Liver (tissue), 9 donors: ENCODE data around the gene LRRC10B. TPM values are rescaled to one million over a fixed set of nuclear protein-coding genes. Genes with fewer than 3 reads are reported as not detected.

ENCODE experiments used
- DNase-seq: peaks from one replicate; pipeline ENCODE4 v3.0.0-alpha.2; 2017; ENCODE audit warnings: low spot score
- H3K27ac ChIP-seq, 2 donors: one replicate each; pipeline ENCODE4 v1.7.0; 2013; ENCODE audit warnings: inconsistent platforms in 2 of 2, low read length in 2 of 2, control low read depth in 1 of 2, low read depth in 1 of 2, mild to moderate bottlenecking in 1 of 2
- H3K27me3 ChIP-seq, 4 donors: one replicate each; pipeline versions ENCODE4 v1.6.1 to v1.7.0; 2013; ENCODE audit warnings: low read length in 3 of 4, inconsistent platforms in 1 of 4, mild to moderate bottlenecking in 1 of 4, moderate library complexity in 1 of 4; ENCODE audit not compliant: control insufficient read depth in 4 of 4, insufficient read depth in 4 of 4
- H3K36me3 ChIP-seq, 4 donors: one replicate each; pipeline versions ENCODE4 v1.6.1 to v1.7.0; 2013; ENCODE audit warnings: low read length in 3 of 4, mild to moderate bottlenecking in 3 of 4, low read depth in 1 of 4, moderate library complexity in 1 of 4; ENCODE audit not compliant: control insufficient read depth in 4 of 4, insufficient read depth in 3 of 4
- H3K4me1 ChIP-seq, 4 donors: one replicate each; pipeline versions ENCODE4 v1.6.1 to v1.7.0; 2013; ENCODE audit warnings: low read length in 3 of 4, mild to moderate bottlenecking in 3 of 4, moderate library complexity in 1 of 4; ENCODE audit not compliant: control insufficient read depth in 4 of 4, insufficient read depth in 4 of 4
- H3K4me3 ChIP-seq, 3 donors: one replicate each; pipeline versions ENCODE4 v1.6.1 to v1.7.0; 2013; ENCODE audit warnings: low read length in 3 of 3, control low read depth in 1 of 3, low read depth in 1 of 3, mild to moderate bottlenecking in 1 of 3
- H3K9ac ChIP-seq, 2 donors: one replicate each; pipeline ENCODE4 v1.7.0; 2013; ENCODE audit warnings: low read length in 2 of 2, mild to moderate bottlenecking in 2 of 2, moderate library complexity in 2 of 2, control low read depth in 1 of 2, low read depth in 1 of 2
- H3K9me3 ChIP-seq, 4 donors: one replicate each; pipeline versions ENCODE4 v1.6.1 to v1.7.0; 2013; ENCODE audit warnings: low read length in 3 of 4; ENCODE audit not compliant: control insufficient read depth in 4 of 4
- CTCF ChIP-seq: fragments of 150-350 bp; IDR thresholded peaks from 2 replicates; pipeline ENCODE4 v1.5.1; 2017; ENCODE audit warnings: improper control_type of control experiment, low read depth, low read length; ENCODE audit not compliant: missing input control
- FOXA2 ChIP-seq: IDR thresholded peaks from 2 replicates; pipeline ENCODE4 v1.6.1; 2016; ENCODE audit warnings: antibody characterized with exemption
- HNF4G ChIP-seq: IDR thresholded peaks from 2 replicates; pipeline ENCODE4 v1.6.1; 2016; ENCODE audit warnings: antibody characterized with exemption
- JUND ChIP-seq, 2 donors: IDR thresholded peaks; 2 replicates each; pipeline ENCODE4 v1.6.1; 2016; ENCODE audit warnings: antibody characterized with exemption in 2 of 2
- MAX ChIP-seq: IDR thresholded peaks from 2 replicates; pipeline ENCODE4 v1.6.1; 2016; ENCODE audit warnings: antibody characterized with exemption
- REST ChIP-seq: IDR thresholded peaks from 2 replicates; pipeline ENCODE4 v1.6.1; 2016; ENCODE audit warnings: antibody characterized with exemption, mild to moderate bottlenecking
- SP1 ChIP-seq: IDR thresholded peaks from 2 replicates; pipeline ENCODE4 v1.6.1; 2018; ENCODE audit warnings: antibody characterized with exemption, mild to moderate bottlenecking
- TAF1 ChIP-seq: conservative IDR thresholded peaks from 2 replicates; pipeline ENCODE4 v1.6.1; 2016; ENCODE audit warnings: antibody characterized with exemption, mild to moderate bottlenecking
- ZBTB33 ChIP-seq: IDR thresholded peaks from 2 replicates; pipeline ENCODE4 v1.6.1; 2016; ENCODE audit warnings: antibody characterized with exemption
- WGBS: extraction: QIAGEN DNeasy Blood & Tissue Kit; methylation state at CpG from one replicate; pipeline ENCODE4 v1.1.7; 2013; 5-methylcytosine and 5-hydroxymethylcytosine counted together
- polyA plus RNA-seq, 2 donors: library from polyadenylated mRNA; stranded (reverse) in 1 of 2; unstranded in 1 of 2; fragments of 200-250 nt in 1 of 2; fragments of >200 nt in 1 of 2; fragmentation: Nextera tagmentation in 1 of 2; extraction: Ambion mirVana in 1 of 2; gene quantifications; one replicate each; pipeline versions ENCODE4 v1.2.1 to v1.2.3, GENCODE V29; 2013 to 2015
- total RNA-seq, 2 donors: library from RNA; depleted of rRNA; stranded (reverse); fragments of >200 nt; gene quantifications; one replicate each; pipeline ENCODE4 v1.2.3, GENCODE V29; 2014
- donor health status: healthy.
- donor health status: healthy.
- donor health status: healthy.
- donor health status: healthy.
- donor health status: healthy.

LRRC10B gene
- total and polyA plus RNA-seq, 4 donors = 0.03 to 0.08 TPM; not detected in 2

DNA sequence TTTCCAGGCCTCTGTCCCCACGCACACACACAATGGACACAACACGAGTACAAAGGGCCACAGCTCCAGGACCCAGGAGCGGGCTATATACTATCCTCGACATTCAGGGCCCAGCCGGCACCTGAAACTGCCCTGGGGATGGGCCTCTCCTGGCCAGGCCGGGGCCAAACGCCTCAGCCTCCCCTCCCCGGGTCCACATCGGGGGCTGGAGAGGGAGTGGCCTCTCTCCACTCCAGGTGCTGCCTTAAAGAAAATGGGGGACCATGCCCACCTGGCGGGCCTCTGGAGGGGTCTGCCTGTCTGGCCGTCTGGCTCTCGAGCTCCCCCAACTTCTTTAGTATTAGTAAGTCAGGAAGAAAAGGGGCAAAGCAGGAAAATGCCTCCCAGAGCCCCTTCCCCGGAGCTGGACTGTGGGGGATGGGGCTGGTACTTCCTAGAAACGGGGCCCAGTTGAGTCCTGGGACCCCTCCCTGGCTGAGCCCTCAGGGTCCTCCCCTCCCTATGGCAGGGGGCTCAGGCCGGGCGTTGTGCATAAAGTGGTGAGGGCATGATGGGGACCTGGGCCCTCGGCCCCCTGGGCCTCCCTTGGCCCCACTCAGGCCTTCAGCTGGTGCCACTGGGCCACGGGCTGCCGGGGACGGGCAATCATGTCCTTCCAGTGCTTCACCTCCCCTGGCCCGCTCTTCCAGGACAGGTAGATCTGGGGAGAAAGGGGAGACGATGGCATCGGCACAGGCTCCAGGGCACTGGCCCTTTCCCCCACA is 9.7 kb downstream of the LRRC10B start:
- H3K9ac ChIP-seq = no peak overlapping the region
- H3K27me3 ChIP-seq = no peaks in the 10 kb centered on the region
- H3K36me3 ChIP-seq = peaks cover 0 to 36% (median 17%) of the 10 kb centered on the region in 4 donors
- DNase-seq = no peak
- H3K27ac ChIP-seq = no peak overlapping the region
- H3K4me3 ChIP-seq = no peak overlapping the region
- H3K9me3 ChIP-seq = no peaks in the 10 kb centered on the region
- TF ChIP-seq SP1 (no peak), HNF4G (no peak), TAF1 (no peak), MAX (no peak), CTCF (no peak), JUND (IDR thresholded peaks at IDR 0.05) (no peak), FOXA2 (no peak)
- peaks cover 0 to 8% (median 0%) of the 10 kb centered on the region in 4 donors for H3K4me1 ChIP-seq
- 93% methylated on average over 23 of the region's 23 CpGs for WGBS

DNA sequence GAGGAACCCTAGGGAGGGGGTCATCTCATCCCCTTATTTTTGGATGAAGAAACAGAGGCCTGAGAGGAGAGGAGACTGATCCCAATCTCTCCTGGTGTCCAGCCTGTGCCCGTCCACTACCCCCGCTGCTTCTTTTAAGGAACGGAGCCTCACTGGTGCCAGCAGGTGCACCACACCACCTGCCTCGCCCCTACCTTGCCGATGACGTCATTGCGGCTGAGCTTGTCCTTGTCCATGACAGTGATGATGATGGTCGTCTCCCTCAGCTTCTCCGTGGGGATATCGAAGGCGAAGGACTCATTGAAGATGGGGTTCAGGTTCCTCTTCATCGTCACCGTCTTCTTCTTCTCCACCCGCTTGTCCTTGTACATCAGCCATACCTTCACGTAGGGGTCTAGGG is 14.3 kb downstream of the LRRC10B start:
- no peak overlapping the region for H3K27ac ChIP-seq
- 93% methylated on average over 15 of the region's 15 CpGs for WGBS
- H3K9ac ChIP-seq = no peak overlapping the region
- peaks cover 0 to 11% (median 5%) of the 10 kb centered on the region in 4 donors for H3K4me1 ChIP-seq
- no peak for DNase-seq
- H3K9me3 ChIP-seq = no peaks in the 10 kb centered on the region
- no peaks in the 10 kb centered on the region for H3K27me3 ChIP-seq
- no peak overlapping the region for H3K4me3 ChIP-seq
- TF ChIP-seq JUND (IDR thresholded peaks at IDR 0.05) = no peak
- TF ChIP-seq TAF1 = no peak
- TF ChIP-seq SP1 = no peak
- no peak for TF ChIP-seq REST
- TF ChIP-seq ZBTB33 = no peak
- peaks cover 5 to 67% (median 33%) of the 10 kb centered on the region in 4 donors for H3K36me3 ChIP-seq
